Parathyroid adenoma (tissue), 2 donors: Measurements from ENCODE around the gene SLC15A4.

Source experiments
- H2AFZ ChIP-seq: fragments of 300-600 bp; sonication (generic); one replicate; pipeline ENCODE4 v1.7.0; 2017; ENCODE audit warnings: antibody characterized with exemption, mild to moderate bottlenecking
- H3K27ac ChIP-seq: fragments of 300-600 bp; sonication (generic); one replicate; pipeline ENCODE4 v1.7.0; 2017
- H3K27me3 ChIP-seq: fragments of 300-600 bp; sonication (generic); one replicate; pipeline ENCODE4 v1.7.0; 2017; ENCODE audit warnings: low read length; ENCODE audit not compliant: control insufficient read depth, insufficient read depth
- H3K36me3 ChIP-seq: fragments of 300-600 bp; sonication (generic); one replicate; pipeline ENCODE4 v1.7.0; 2017; ENCODE audit warnings: low read length; ENCODE audit not compliant: control insufficient read depth, insufficient read depth
- H3K4me1 ChIP-seq: fragments of 300-600 bp; sonication (generic); one replicate; pipeline ENCODE4 v1.7.0; 2017; ENCODE audit warnings: control low read depth
- H3K4me2 ChIP-seq: fragments of 300-600 bp; sonication (generic); one replicate; pipeline ENCODE4 v1.7.0; 2017; ENCODE audit warnings: low read length
- H3K4me3 ChIP-seq: fragments of 300-600 bp; sonication (generic); one replicate; pipeline ENCODE4 v1.7.0; 2017; ENCODE audit warnings: low read depth, low read length
- H3K79me2 ChIP-seq: fragments of 300-600 bp; sonication (generic); one replicate; pipeline ENCODE4 v1.7.0; 2017; ENCODE audit warnings: control low read depth
- H3K9ac ChIP-seq: fragments of 300-600 bp; sonication (generic); one replicate; pipeline ENCODE4 v1.7.0; 2017; ENCODE audit warnings: mild to moderate bottlenecking
- H3K9me3 ChIP-seq: fragments of 300-600 bp; sonication (generic); one replicate; pipeline ENCODE4 v1.7.0; 2017; ENCODE audit warnings: low read length; ENCODE audit not compliant: control insufficient read depth
- CTCF ChIP-seq: fragments of 300-600 bp; sonication (generic); IDR thresholded peaks from one replicate; pipeline ENCODE4 v1.7.0; 2017; ENCODE audit warnings: antibody characterized with exemption, mild to moderate bottlenecking
- donor health status: primary hyperparathyroidism.

SLC15A4 gene

GRCh38 chr12:128823916-128824839 is at the start of gene SLC15A4:
Gene SLC15A4, minus strand, starts transcription at chr12:128823958. Its CDS starts 15 bp downstream, at chr12:128823943.
- Histone ChIP-seq H3K4me1 (no peaks in the 10 kb centered on the region), H3K9me3 (no peaks in the 10 kb centered on the region), H2AFZ (peak within 1 kb of the TSS; percentile 88), H3K36me3 (no peaks in the 10 kb centered on the region), H3K4me3 (peak within 1 kb of the TSS; percentile 90), H3K27ac (peak within 1 kb of the TSS; percentile 56), H3K4me2 (peak within 1 kb of the TSS; percentile 88), H3K9ac (peak within 1 kb of the TSS; percentile 38), H3K79me2 (peaks cover 19% of the 10 kb centered on the region), H3K27me3 (no peaks in the 10 kb centered on the region)
- no peak for TF ChIP-seq CTCF

GRCh38 chr12:128872303-128872702 is 48.5 kb upstream of the SLC15A4 start:
- no peaks in the 10 kb centered on the region for H3K9me3 ChIP-seq
- no peak overlapping the region for H3K4me2 ChIP-seq
- H3K27ac ChIP-seq = no peak overlapping the region
- no peaks in the 10 kb centered on the region for H3K4me1 ChIP-seq
- no peaks in the 10 kb centered on the region for H3K79me2 ChIP-seq
- H3K4me3 ChIP-seq = no peak overlapping the region
- H2AFZ ChIP-seq = no peak overlapping the region
- H3K36me3 ChIP-seq = no peaks in the 10 kb centered on the region
- no peak for TF ChIP-seq CTCF
- H3K27me3 ChIP-seq = no peaks in the 10 kb centered on the region
- no peak overlapping the region for H3K9ac ChIP-seq

GRCh38 chr12:128871516-128871892 is 47.7 kb upstream of the SLC15A4 start:
- H3K4me1 ChIP-seq = no peaks in the 10 kb centered on the region
- no peak overlapping the region for H3K4me3 ChIP-seq
- H3K4me2 ChIP-seq = no peak overlapping the region
- H3K27ac ChIP-seq = no peak overlapping the region
- no peaks in the 10 kb centered on the region for H3K79me2 ChIP-seq
- H3K36me3 ChIP-seq = no peaks in the 10 kb centered on the region
- no peak for TF ChIP-seq CTCF
- no peak overlapping the region for H2AFZ ChIP-seq
- H3K9me3 ChIP-seq = no peaks in the 10 kb centered on the region
- no peak overlapping the region for H3K9ac ChIP-seq
- H3K27me3 ChIP-seq = no peaks in the 10 kb centered on the region

GRCh38 chr12:128867466-128867865 is 43.7 kb upstream of the SLC15A4 start:
- Histone ChIP-seq H2AFZ (no peak overlapping the region), H3K27ac (no peak overlapping the region), H3K9me3 (no peaks in the 10 kb centered on the region), H3K27me3 (no peaks in the 10 kb centered on the region), H3K4me1 (no peaks in the 10 kb centered on the region), H3K4me2 (no peak overlapping the region), H3K9ac (no peak overlapping the region), H3K4me3 (no peak overlapping the region), H3K79me2 (no peaks in the 10 kb centered on the region), H3K36me3 (no peaks in the 10 kb centered on the region)
- no peak for TF ChIP-seq CTCF
